Measurements from ENCODE around the gene MCC.

GRCh38 chr5:113058706-113059226 lies 429.5 kb downstream of the MCC start:
- TF ChIP-seq EZH2 (optimal IDR thresholded peaks at IDR 0.05; ENCODE audit: low read depth, low read length): no peak
- TF ChIP-seq CTCF (IDR thresholded peaks at IDR 0.05; ENCODE audit: low read length): no peak

Data from MM.1S (cell line).